Peyer's patch (tissue), 4 donors: Measurements from ENCODE around the gene AMELX. TPM values are rescaled to one million over a fixed set of nuclear protein-coding genes. Genes with fewer than 3 reads are reported as not detected.

Experiments used
- DNase-seq, 3 donors: peaks; one replicate each; pipeline ENCODE4 v3.0.0-alpha.2; 2017 to 2019
- H3K27ac ChIP-seq, 4 donors: fragments of 200-600 bp; sonication (generic); one replicate each; pipeline ENCODE4 v1.5.1; 2016 to 2019
- H3K27me3 ChIP-seq, 2 donors: fragments of 200-600 bp; sonication (generic); one replicate each; pipeline ENCODE4 v1.5.1; 2019
- H3K36me3 ChIP-seq, 3 donors: fragments of 200-600 bp; sonication (generic); one replicate each; pipeline ENCODE4 v1.5.1; 2016 to 2019
- H3K4me1 ChIP-seq, 4 donors: fragments of 200-600 bp; sonication (generic); one replicate each; pipeline ENCODE4 v1.5.1; 2016 to 2019
- H3K4me3 ChIP-seq, 4 donors: fragments of 200-600 bp; sonication (generic); 1 replicate in 3 of 4; 2 replicates in 1 of 4; pipeline ENCODE4 v1.5.1; 2016 to 2019; ENCODE audit warnings: mild to moderate bottlenecking in 1 of 4
- H3K9me3 ChIP-seq, 4 donors: fragments of 200-600 bp; sonication (generic); one replicate each; pipeline ENCODE4 v1.5.1; 2016 to 2019; ENCODE audit warnings: mild to moderate bottlenecking in 1 of 4
- POLR2A ChIP-seq, 2 donors: fragments of 450-650 bp; IDR thresholded peaks; one replicate each; pipeline ENCODE4 v1.5.1; 2017; ENCODE audit warnings: antibody characterized with exemption in 2 of 2, mild to moderate bottlenecking in 2 of 2, moderate library complexity in 2 of 2
- total RNA-seq, 4 donors: library from RNA; depleted of rRNA; stranded (reverse); fragments of >200 nt; gene quantifications; one replicate each; pipeline ENCODE4 v1.1.0, GENCODE V29; 2016
- TF ChIP-seq, protein P1 (sequence below), 6 experiments: fragments of 450-650 bp in 4 of 6; fragments of 200-600 bp in 2 of 6; sonication (generic) in 1 of 6; IDR thresholded peaks; one replicate each; pipeline ENCODE4 v1.5.1; 2017 to 2019; ENCODE audit warnings: antibody characterized with exemption in 6 of 6, mild to moderate bottlenecking in 3 of 6, moderate library complexity in 1 of 6

AMELX gene
- total RNA-seq, 4 donors from 2014 or later = not detected

GRCh38 chrX:11285651-11286050 is 7.6 kb upstream of the AMELX start:
- Histone ChIP-seq H3K4me1 (no peaks in the 10 kb centered on the region), H3K4me3 (no peak overlapping the region)

GRCh38 chrX:11287505-11287904 is 5.7 kb upstream of the AMELX start:
- Histone ChIP-seq H3K27me3 (no peaks in the 10 kb centered on the region), H3K4me1 (no peaks in the 10 kb centered on the region), H3K27ac (no peak overlapping the region), H3K36me3 (no peaks in the 10 kb centered on the region), H3K9me3 (no peaks in the 10 kb centered on the region), H3K4me3 (no peak overlapping the region)
- TF ChIP-seq POLR2A (IDR thresholded peaks at IDR 0.05) = no peak
- TF ChIP-seq, protein P1, sequence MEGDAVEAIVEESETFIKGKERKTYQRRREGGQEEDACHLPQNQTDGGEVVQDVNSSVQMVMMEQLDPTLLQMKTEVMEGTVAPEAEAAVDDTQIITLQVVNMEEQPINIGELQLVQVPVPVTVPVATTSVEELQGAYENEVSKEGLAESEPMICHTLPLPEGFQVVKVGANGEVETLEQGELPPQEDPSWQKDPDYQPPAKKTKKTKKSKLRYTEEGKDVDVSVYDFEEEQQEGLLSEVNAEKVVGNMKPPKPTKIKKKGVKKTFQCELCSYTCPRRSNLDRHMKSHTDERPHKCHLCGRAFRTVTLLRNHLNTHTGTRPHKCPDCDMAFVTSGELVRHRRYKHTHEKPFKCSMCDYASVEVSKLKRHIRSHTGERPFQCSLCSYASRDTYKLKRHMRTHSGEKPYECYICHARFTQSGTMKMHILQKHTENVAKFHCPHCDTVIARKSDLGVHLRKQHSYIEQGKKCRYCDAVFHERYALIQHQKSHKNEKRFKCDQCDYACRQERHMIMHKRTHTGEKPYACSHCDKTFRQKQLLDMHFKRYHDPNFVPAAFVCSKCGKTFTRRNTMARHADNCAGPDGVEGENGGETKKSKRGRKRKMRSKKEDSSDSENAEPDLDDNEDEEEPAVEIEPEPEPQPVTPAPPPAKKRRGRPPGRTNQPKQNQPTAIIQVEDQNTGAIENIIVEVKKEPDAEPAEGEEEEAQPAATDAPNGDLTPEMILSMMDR (IDR thresholded peaks at IDR 0.05) = no peak
- no peak for DNase-seq

More at GRCh38 chrX:11285651-11286050, 7.6 kb upstream of the AMELX start:
- Histone ChIP-seq H3K9me3 (no peaks in the 10 kb centered on the region), H3K36me3 (no peaks in the 10 kb centered on the region), H3K27me3 (no peaks in the 10 kb centered on the region), H3K27ac (no peak overlapping the region)
- TF ChIP-seq, protein P1 (IDR thresholded peaks at IDR 0.05) = no peak
- TF ChIP-seq POLR2A (IDR thresholded peaks at IDR 0.05) = no peak
- no peak for DNase-seq

DNA sequence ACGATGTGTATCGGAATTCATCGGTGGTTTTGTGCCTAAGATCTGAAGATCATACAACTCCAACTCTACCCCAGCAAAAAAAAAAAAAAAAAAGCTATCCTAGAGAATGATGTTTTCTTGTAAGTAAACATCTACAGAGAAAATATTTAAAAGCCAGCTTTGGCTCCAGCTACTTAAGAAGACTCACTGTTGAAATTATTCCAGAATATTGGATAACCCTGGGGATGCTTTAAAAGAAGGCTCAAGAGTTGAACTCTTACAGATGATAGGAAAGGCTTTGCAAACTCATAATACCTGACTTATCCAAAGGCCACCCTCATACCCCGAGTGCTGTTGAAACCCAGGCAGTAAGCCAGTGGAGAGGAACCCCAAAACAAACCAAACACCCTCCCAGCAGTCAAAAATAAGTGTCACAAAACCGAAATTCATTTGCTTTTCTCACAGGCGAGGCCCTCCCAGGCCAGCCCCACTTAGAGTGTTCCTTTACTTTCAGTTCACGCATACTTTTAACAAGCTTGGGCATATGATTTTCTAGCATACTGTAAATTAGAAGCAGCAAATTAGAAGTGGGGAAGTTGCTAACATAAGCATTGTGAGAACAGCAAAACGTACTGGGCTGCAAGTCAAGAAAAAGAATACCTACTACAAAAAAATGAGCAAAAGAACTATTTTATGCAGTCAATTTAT is 2.7 kb upstream of the AMELX start:
- H3K27me3 ChIP-seq = no peaks in the 10 kb centered on the region
- H3K27ac ChIP-seq = no peak overlapping the region
- no peak for TF ChIP-seq POLR2A (IDR thresholded peaks at IDR 0.05)
- TF ChIP-seq, protein P1 (IDR thresholded peaks at IDR 0.05) = no peak
- no peaks in the 10 kb centered on the region for H3K9me3 ChIP-seq
- H3K4me3 ChIP-seq = no peak overlapping the region
- H3K4me1 ChIP-seq = no peaks in the 10 kb centered on the region
- H3K36me3 ChIP-seq = no peaks in the 10 kb centered on the region
- DNase-seq = no peak

DNA sequence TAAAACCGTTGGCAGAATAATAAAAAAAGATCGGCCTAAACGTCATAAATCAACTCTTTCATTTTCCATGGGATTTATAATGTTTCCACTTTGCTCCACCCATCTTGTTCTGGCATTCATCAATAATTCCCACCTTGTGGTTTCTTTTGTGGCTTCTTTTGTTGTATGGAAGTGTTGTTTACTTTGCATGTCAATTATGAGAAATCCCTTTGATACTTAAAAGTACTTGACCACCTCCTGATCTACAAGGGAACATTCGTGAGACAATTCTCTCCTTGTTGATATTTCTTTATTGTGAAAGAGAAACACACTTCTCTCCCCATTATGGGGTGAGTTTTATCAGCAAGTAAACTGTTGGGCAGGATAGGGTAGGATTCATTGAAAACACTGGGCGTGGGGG is 2.8 kb downstream of the AMELX start:
- no peak for DNase-seq
- TF ChIP-seq, protein P1 (IDR thresholded peaks at IDR 0.05) = no peak
- TF ChIP-seq POLR2A (IDR thresholded peaks at IDR 0.05) = no peak
- no peaks in the 10 kb centered on the region for H3K27me3 ChIP-seq
- no peaks in the 10 kb centered on the region for H3K4me1 ChIP-seq
- no peaks in the 10 kb centered on the region for H3K36me3 ChIP-seq
- H3K4me3 ChIP-seq = no peak overlapping the region
- H3K27ac ChIP-seq = no peak overlapping the region
- H3K9me3 ChIP-seq = no peaks in the 10 kb centered on the region

- no peaks in the 10 kb centered on the region for H3K4me1 ChIP-seq
Measured at GRCh38 chrX:11298600-11298999, 5.4 kb downstream of the AMELX start.

More at GRCh38 chrX:11298600-11298999, 5.4 kb downstream of the AMELX start:
- TF ChIP-seq, protein P1 (IDR thresholded peaks at IDR 0.05) = no peak
- TF ChIP-seq POLR2A (IDR thresholded peaks at IDR 0.05) = no peak
- no peak for DNase-seq
- Histone ChIP-seq H3K27me3 (no peaks in the 10 kb centered on the region), H3K27ac (no peak overlapping the region), H3K9me3 (no peaks in the 10 kb centered on the region), H3K4me3 (no peak overlapping the region), H3K36me3 (no peaks in the 10 kb centered on the region)
